GM13977 (cell line): ENCODE measurements around the gene BCL6B.

Experiments used
- DNase-seq: peaks from one replicate; pipeline ENCODE4 v3.0.0; 2012; ENCODE audit warnings: low spot score
- CTCF ChIP-seq: IDR thresholded peaks from 2 replicates; pipeline ENCODE4 v1.5.1; 2012; ENCODE audit warnings: mild to moderate bottlenecking, control low read depth; ENCODE audit not compliant: insufficient read depth; ENCODE audit errors: extremely low read depth, missing control alignments
- in situ Hi-C: fragments of 300-500 bp; cut with MboI; formaldehyde crosslinking; loops from one replicate; pipeline ENCODE4 v1.12.0; 2022; ENCODE audit warnings: low sequenced_read_pairs, low pct_unique_long_range_greater_than_20kb, mixed read lengths, inconsistent platforms; ENCODE audit not compliant: unreplicated experiment

Gene BCL6B

GRCh38 chr17:7064261-7064660, 41.4 kb downstream of the BCL6B start:
- no peak for TF ChIP-seq CTCF
- no peak for DNase-seq
- in situ Hi-C loops = no loop called here

- no peak for TF ChIP-seq CTCF
- DNase-seq = no peak
- in situ Hi-C loops = no loop called here
Measured at GRCh38 chr17:7067198-7067597, 44.3 kb downstream of the BCL6B start.

- DNase-seq = no peak
- TF ChIP-seq CTCF = no peak
- in situ Hi-C loops = no loop called here
Measured at GRCh38 chr17:7068268-7068667, 45.4 kb downstream of the BCL6B start.

GRCh38 chr17:7070712-7071111, 47.9 kb downstream of the BCL6B start:
- no peak for DNase-seq
- no peak for TF ChIP-seq CTCF
- in situ Hi-C loops = no loop called here

- no peak for DNase-seq
- no peak for TF ChIP-seq CTCF
- in situ Hi-C loops = no loop called here
Measured at GRCh38 chr17:7072406-7072805, 49.6 kb downstream of the BCL6B start.

GRCh38 chr17:7074931-7075330, 52.1 kb downstream of the BCL6B start:
- no peak for TF ChIP-seq CTCF
- no peak for DNase-seq
- in situ Hi-C loops = no loop called here
